NCI-H1417 (cell line): ENCODE measurements around the gene HUWE1.
A peak's percentile ranks its signal among the peaks of the same experiment; 100 is the strongest.

Experiments used
- DNase-seq, 3 experiments: peaks; one replicate each; lab custom pipeline; 2025; lab: John Stamatoyannopoulos, UW

Gene HUWE1

GRCh38 chrX:53688300-53688699 lies 1.8 kb upstream of the HUWE1 start:
- DNase-seq: no peak

DNA sequence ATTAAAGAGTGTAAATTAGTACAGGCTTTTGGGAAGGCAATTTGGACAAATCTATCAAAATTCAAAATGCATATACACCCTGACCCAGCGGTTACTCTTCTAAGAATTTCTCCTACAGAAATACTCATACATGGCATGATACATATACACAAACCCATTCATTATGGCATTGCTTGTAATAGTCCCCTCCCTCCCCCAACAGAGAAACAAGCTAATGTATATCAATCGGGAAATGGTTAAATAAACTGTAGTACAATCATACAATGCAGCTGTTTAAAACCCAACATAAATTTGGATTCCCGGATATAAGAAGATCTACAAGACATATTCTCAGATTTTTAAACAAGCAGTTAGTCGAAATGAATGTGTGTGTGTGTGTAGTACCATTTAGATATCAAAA lies 808 bp downstream of the HUWE1 start:
- no peak for DNase-seq

GRCh38 chrX:53684415-53685192 lies 1.9 kb downstream of the HUWE1 start:
- no peak for DNase-seq

DNA sequence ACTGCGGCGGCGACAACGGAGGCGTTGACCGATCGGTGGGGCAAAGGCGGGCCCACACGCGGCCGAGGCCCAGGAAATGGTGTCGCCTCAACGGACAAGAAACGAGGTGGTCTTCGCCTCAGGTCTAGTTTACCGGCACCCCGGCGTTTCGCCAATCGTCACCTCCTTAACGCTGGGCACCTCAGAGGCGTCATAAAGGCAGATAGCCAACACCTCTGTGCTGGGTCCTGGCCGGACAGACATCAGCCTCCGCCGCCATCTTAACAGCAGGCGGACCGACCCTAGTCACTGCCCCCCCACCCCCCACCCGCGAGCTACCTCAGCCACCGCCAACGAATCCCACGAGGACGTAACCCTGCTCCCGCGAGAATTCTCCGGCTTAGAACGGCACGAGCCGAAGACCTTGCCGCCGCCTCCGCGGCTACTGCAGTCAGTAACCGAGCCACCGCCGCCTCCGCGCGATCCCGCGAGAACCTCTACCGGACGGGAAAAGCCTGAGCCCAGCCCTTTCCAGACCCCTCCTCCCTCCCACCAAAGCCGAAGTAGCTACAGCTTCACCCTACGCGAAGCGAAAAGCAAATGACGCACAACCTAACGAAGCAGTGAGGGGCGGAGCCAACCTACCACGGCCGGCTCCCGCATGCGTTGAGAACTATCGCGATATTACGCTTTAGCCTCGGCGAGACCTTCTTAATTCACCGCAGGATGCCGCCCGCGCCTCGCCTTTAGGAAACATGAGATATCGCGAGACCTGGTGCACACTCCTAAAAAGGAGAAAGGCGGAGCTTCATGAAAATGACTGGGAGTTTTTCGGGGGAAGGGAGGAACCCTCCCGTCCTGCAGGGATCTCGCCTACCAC lies 2.7 kb downstream of the HUWE1 start:
- DNase-seq: peak; percentile 96 to 99 (median 98)

GRCh38 chrX:53682885-53683555 lies 3.5 kb downstream of the HUWE1 start:
- DNase-seq: peak; percentile 6 to 65 (median 47)

- DNase-seq: no peak
Observed at GRCh38 chrX:53681661-53682060, 4.9 kb downstream of the HUWE1 start.

DNA sequence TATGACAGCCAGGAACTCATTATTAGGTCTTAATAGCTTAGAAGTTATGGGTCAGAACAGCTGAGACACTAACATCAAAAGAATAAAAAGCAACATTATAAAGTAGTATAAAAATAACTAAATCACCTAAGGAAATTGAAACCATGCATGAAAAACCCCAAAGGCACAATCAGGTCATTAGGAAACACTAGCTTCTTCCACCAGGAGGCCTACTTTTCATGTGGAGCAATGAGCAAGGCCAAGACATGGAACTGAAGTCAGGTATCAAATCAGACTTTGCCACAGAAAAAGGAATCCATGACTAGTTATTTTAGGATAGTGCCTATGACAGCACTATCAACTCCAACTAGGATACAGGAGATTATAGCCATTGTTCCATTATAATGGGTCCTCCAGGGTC lies 7.9 kb downstream of the HUWE1 start:
- DNase-seq: peak in 1 of 3 experiments; percentile 3

GRCh38 chrX:53677286-53677685 lies 9.2 kb downstream of the HUWE1 start:
- DNase-seq: no peak

DNA sequence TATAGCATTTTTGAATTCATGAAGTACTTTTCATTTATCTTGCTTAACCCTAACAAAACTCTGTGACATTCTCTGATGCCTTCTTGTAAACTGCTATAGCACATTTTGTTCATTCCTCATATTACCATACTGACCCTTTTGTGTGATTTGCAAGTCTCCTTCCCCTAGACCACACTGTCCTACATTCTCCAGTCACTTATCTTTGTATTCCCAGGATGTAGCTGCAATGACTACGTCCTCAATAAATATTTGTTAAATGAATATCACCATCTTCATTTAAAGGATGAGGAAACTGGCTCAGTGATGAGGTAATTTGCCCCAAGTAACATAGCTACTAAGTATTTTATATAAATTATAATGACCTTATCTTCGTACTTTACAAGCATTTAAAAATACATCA lies 11.9 kb downstream of the HUWE1 start:
- DNase-seq: no peak

GRCh38 chrX:53669258-53669657 lies 17.3 kb downstream of the HUWE1 start:
- no peak for DNase-seq

- DNase-seq: no peak
Observed at GRCh38 chrX:53666171-53666570, 20.3 kb downstream of the HUWE1 start.

DNA sequence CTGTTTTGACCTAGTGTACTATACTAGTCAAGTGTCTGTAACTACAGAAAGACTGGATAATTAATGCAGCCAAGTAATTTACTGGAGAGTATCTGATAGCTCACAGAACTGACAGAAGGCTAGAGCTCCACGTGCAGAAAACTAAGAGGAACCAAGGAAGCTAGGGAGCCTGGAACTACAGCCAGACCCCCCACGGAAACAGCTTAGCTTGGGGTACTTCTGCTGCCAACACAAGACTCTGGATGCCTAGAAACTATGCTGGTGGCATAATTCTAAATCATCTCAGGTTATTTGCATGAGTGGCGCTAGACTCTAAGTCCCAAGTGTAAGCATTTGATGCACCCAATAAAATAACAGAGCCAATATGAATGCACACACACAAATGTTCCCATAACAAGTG lies 26.5 kb downstream of the HUWE1 start:
- no peak for DNase-seq

DNA sequence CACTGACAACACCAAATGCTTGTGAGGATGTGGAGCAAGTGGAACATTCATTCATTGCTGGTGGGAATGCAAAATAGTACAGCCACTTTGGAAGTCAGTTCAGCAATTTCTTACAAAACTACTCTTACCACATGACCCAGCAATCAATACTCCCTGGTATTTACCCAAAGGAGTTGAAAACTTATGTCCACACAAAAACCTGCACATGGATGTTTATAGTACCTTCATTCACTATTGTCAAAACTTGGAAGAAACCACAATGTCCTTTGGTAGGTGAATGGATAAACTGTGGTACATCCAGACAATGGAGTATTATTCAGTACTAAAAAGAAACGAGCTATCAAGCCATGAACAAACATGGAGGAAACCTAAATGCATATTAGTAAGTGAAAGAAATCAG lies 27.5 kb downstream of the HUWE1 start:
- DNase-seq: no peak

DNA sequence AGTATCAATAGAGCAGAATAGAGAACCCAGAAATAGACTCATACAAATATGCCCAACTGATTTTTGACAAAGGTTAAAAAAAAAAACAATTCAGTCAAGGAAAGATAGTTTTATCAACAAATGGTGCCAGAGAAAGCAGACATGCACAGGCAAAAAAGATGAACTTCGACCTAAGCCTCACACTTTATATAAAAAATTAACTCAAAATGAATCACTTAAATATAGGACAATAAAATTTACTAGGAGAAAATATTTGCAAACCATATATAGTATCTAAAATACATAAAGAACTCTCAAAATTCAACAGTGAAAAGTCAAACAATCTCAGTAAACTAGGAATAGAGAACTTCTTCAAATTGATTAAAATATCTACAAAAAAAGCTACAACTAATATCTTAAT lies 29.7 kb downstream of the HUWE1 start:
- no peak for DNase-seq

DNA sequence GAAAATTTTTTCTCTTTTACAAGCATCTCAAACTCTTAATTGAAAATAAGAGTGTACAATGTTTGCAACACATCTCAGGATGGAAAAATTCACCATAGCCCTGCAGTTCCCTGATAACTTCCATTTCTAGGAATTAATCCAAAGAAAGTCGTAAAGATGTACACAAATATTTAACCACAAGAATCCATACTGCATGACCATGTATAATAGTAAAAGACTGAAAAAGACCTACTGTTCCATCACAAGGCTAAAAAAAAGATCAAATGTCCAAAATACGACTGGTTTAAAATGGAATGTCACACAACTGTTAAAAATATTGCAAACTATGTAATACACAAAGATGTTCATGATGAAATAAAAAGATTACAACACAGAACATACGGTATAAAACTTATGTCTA lies 32.1 kb downstream of the HUWE1 start:
- no peak for DNase-seq

GRCh38 chrX:53644751-53645150 lies 41.8 kb downstream of the HUWE1 start:
- no peak for DNase-seq

GRCh38 chrX:53642337-53642736 lies 44.2 kb downstream of the HUWE1 start:
- DNase-seq: no peak

DNA sequence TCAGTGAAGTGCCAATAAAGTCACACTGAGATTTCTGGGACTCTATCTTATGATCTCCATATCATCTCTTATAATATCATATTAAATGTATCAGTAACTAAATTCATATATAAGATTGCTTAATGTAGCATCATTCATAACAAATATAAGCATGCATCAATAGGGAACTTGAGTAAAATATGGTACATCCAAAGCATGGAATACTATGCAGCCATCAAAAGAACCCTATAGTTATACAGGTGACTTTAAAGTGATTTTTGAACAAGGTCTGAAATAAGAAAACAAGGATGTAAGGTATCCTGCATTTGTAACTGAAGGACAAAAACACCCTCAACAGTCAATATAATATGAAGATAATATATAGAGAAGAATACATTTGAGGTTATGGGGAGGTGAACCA lies 47.3 kb downstream of the HUWE1 start:
- DNase-seq: no peak

DNA sequence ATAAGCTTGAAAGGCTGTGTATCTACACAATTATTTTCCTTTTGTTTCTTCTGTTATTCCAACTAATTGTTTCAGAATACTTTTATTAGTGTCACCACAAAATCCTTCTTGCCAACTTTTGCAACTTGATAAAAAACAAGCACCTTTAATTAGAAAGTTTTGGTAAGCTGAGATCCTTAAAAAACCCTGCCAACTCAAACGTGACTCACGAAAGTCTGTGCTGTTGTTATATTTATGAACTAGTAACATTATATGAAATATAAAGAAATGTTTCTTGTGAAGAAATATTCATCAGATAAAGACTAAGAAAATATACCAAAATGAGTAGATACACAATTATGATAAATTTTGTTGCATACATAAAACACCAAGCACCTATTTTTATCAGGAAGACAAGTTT lies 49.0 kb downstream of the HUWE1 start:
- DNase-seq: no peak

- DNase-seq: no peak
Observed at GRCh38 chrX:53631156-53631555, 55.4 kb downstream of the HUWE1 start.

DNA sequence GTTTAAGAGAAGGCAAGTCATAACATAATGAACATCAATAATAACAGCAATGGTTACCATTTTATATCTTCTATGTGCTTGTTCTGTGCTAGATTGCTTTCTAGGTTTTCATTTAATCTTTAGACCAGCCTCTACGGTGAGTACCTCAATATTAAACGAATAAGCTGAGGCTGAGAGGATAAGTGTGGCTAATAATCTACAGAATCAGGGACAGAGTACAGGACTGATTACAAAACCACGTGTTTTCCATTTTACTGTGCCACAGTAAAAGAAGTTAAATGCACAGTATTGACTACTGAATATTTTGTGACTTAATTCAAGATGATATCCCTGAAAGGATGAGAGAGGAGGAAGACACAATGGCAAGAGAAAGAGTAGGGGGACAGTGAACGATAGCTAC lies 56.3 kb downstream of the HUWE1 start:
- no peak for DNase-seq

DNA sequence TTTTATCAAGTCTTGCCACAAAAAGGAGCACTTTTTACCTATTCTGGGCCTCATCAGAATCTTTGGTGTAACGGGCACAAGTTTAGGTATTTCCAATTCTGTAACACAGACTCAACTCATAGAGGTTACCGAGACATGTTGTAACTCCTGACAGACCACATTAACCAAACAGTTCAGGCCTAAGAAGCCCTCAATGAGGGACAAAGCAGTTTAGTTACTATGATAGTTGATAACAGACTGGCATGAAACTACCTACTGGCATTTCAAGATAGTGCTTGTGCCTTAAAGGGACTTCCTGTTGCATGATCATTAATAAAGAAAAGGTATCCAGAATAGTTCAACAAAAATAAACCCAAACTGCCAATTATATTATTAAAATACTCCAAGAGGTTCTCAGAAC lies 64.1 kb downstream of the HUWE1 start:
- DNase-seq: no peak
